Nephron progenitor cell (in vitro differentiated cells): ENCODE results near the gene GRM8.

Experiments used
- DNase-seq: peaks from one replicate; pipeline ENCODE4 v3.0.0; 2021
- H3K27ac Mint-ChIP-seq: 2 replicates; pipeline ENCODE4 v1.8.0; 2021; ENCODE audit warnings: mild to moderate bottlenecking, moderate library complexity, mixed read lengths
- H3K27me3 Mint-ChIP-seq: 2 replicates; pipeline ENCODE4 v1.8.0; 2021; ENCODE audit warnings: mild to moderate bottlenecking, low read depth, mixed read lengths; ENCODE audit not compliant: poor library complexity
- H3K36me3 Mint-ChIP-seq: 2 replicates; pipeline ENCODE4 v1.8.0; 2021; ENCODE audit warnings: low read depth, mixed read lengths
- H3K4me1 Mint-ChIP-seq: 2 replicates; pipeline ENCODE4 v1.8.0; 2021; ENCODE audit warnings: mixed read lengths
- H3K4me3 Mint-ChIP-seq: 2 replicates; pipeline ENCODE4 v1.8.0; 2021; ENCODE audit warnings: mild to moderate bottlenecking, moderate library complexity, mixed read lengths
- H3K9me3 Mint-ChIP-seq: 2 replicates; pipeline ENCODE4 v1.8.0; 2021; ENCODE audit warnings: mild to moderate bottlenecking, moderate library complexity, mixed read lengths
- CTCF ChIP-seq: fragments of 200-600 bp; sonication (generic); IDR thresholded peaks from 2 replicates; pipeline ENCODE4 v1.5.0; 2021; ENCODE audit warnings: antibody characterized with exemption

The GRM8 gene

GRCh38 chr7:126511046-126511445 lies 741.7 kb downstream of the GRM8 start:
- H3K9me3 Mint-ChIP-seq: peaks cover 3% of the 10 kb centered on the region
- no peak for TF ChIP-seq CTCF
- no peaks in the 10 kb centered on the region for H3K27me3 Mint-ChIP-seq
- H3K4me3 Mint-ChIP-seq: no peak overlapping the region
- no peak for DNase-seq
- no peaks in the 10 kb centered on the region for H3K36me3 Mint-ChIP-seq
- H3K4me1 Mint-ChIP-seq: no peaks in the 10 kb centered on the region
- H3K27ac Mint-ChIP-seq: no peak overlapping the region

GRCh38 chr7:126501617-126502016 lies 751.1 kb downstream of the GRM8 start:
- H3K4me1 Mint-ChIP-seq: no peaks in the 10 kb centered on the region
- H3K9me3 Mint-ChIP-seq: no peaks in the 10 kb centered on the region
- no peaks in the 10 kb centered on the region for H3K36me3 Mint-ChIP-seq
- no peak overlapping the region for H3K4me3 Mint-ChIP-seq
- H3K27ac Mint-ChIP-seq: no peak overlapping the region
- no peak for DNase-seq
- H3K27me3 Mint-ChIP-seq: peaks cover 4% of the 10 kb centered on the region
- no peak for TF ChIP-seq CTCF

GRCh38 chr7:126499481-126499880 lies 753.3 kb downstream of the GRM8 start:
- Mint-ChIP-seq H3K4me3 (no peak overlapping the region), H3K27ac (no peak overlapping the region), H3K4me1 (no peaks in the 10 kb centered on the region), H3K36me3 (no peaks in the 10 kb centered on the region), H3K9me3 (no peaks in the 10 kb centered on the region), H3K27me3 (peaks cover 4% of the 10 kb centered on the region)
- no peak for DNase-seq
- TF ChIP-seq CTCF: no peak

GRCh38 chr7:126495733-126496132 lies 757.0 kb downstream of the GRM8 start:
- Mint-ChIP-seq H3K27ac (no peak overlapping the region), H3K4me1 (no peaks in the 10 kb centered on the region), H3K36me3 (no peaks in the 10 kb centered on the region), H3K4me3 (no peak overlapping the region), H3K9me3 (no peaks in the 10 kb centered on the region), H3K27me3 (no peaks in the 10 kb centered on the region)
- TF ChIP-seq CTCF: no peak
- DNase-seq: no peak

GRCh38 chr7:126495001-126495400 lies 757.7 kb downstream of the GRM8 start:
- no peak for TF ChIP-seq CTCF
- Mint-ChIP-seq H3K4me3 (no peak overlapping the region), H3K4me1 (no peaks in the 10 kb centered on the region), H3K36me3 (no peaks in the 10 kb centered on the region), H3K27me3 (no peaks in the 10 kb centered on the region), H3K27ac (no peak overlapping the region), H3K9me3 (no peaks in the 10 kb centered on the region)
- no peak for DNase-seq

- H3K27me3 Mint-ChIP-seq: no peaks in the 10 kb centered on the region
- H3K4me3 Mint-ChIP-seq: no peak overlapping the region
- no peaks in the 10 kb centered on the region for H3K9me3 Mint-ChIP-seq
- H3K27ac Mint-ChIP-seq: no peak overlapping the region
- TF ChIP-seq CTCF: no peak
- H3K36me3 Mint-ChIP-seq: no peaks in the 10 kb centered on the region
- no peak for DNase-seq
- H3K4me1 Mint-ChIP-seq: no peaks in the 10 kb centered on the region
These were observed 758.9 kb downstream of the GRM8 start for GRCh38 chr7:126493801-126494200.
